NCI-H526 treated with DMSO at 0.1 percent for 48 hours (cell line): ENCODE results near the gene PDLIM3.
"Not testable (repeated sequence)": the region's sequence is repeated elsewhere in the genome, so short reads cannot be mapped to it uniquely, and the experiment has no call there.

Experiments
- DNase-seq: peaks from one replicate; lab custom pipeline; 2025; lab: John Stamatoyannopoulos, UW

PDLIM3 gene

DNA sequence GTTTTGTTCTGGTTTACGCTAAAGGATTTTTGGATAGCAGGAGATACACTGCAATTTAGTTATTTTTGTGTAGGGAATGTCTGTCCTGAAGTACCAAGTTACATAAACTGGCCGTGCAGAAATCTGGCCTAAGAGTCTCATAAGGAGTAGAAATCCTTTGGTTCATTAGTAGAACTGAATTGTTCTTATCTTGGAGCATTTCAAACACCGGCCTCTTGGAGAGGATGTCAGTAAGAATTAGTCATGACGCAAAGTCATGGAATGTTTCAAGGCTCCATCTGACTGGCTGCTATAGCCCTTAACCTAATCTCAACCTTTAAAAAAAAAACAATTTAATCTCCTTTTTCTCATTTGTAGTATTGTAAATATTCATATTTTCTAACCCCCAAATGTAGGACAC lies 15.2 kb downstream of the PDLIM3 start:
- no peak for DNase-seq

DNA sequence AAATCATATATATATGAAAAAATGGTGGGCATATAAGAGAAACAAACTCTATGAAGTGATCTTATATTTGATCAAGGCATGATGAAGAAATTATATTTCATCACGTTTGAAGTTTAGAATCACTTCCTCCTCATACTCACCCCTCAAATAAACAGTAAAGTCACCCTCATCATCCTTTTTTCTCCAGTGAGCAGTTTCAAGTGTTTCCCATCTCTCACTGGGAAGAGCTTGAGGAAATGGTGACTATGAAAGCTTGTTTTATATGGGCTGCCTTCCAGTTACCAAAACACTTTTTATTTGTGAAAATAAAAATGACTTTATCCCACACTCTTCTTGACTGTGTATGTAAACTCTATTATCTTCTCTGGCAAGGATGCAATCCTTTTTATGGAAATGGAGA lies 16.8 kb downstream of the PDLIM3 start:
- DNase-seq, result no peak

DNA sequence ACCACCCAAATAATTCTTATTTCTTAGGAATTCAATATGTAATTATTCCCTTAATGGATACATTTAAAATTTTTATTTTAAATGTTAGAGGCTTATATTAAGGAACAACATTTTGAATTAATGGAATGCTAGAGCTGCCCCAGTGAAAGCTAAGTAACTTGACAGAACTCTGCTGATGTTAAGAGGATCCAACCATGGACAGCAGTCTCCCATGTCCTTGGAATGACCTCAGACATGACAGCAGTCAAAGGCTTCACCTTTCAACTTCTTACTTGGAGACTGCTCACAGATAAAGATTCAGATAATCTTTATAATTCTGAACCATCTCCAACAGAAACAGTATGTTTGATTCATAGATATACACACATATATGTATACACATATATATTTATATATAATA lies 17.2 kb downstream of the PDLIM3 start:
- DNase-seq, result no peak

DNA sequence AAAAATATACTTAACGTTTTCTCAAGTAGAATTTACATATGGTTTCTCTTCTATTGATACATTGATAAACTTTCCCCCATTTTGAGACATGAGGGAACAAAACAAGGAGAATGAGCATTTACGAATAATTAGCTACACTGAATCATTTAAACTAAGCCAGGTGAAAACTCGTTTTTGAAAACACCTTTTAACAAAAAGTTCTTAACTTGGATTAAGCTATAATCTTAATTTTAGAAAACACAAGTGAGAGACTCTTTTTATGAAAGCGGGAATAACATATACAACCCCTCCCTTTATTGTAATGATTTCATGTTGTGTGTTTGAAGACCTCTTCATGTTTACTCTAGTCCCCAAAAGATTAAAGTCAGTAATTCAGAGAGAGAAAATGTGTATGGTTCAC lies 20.1 kb downstream of the PDLIM3 start:
- DNase-seq, result no peak

DNA sequence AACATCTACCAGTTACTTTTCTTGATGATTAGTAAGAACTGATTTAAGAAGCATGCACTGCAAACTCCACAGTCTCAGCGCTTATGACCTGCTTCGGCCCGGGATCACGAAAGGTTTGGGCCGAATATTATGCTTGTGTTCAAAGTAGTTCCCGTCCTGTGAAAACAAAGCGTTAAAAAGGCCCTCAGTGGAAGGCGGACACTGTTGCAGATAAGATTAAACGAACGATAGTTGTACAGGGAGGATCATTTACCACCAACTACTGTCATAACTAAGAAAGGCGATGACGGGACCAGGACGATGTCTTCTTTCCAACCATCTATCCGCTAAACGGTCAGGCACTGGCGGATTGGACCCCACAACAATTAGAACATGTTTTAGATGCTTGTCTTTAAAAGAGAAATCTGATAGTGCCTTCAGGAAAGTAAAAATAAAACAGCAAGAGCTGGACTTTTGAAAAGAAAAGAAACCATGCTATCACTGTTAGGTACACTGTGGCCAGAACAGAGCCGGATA lies 21.1 kb downstream of the PDLIM3 start:
- no peak for DNase-seq

DNA sequence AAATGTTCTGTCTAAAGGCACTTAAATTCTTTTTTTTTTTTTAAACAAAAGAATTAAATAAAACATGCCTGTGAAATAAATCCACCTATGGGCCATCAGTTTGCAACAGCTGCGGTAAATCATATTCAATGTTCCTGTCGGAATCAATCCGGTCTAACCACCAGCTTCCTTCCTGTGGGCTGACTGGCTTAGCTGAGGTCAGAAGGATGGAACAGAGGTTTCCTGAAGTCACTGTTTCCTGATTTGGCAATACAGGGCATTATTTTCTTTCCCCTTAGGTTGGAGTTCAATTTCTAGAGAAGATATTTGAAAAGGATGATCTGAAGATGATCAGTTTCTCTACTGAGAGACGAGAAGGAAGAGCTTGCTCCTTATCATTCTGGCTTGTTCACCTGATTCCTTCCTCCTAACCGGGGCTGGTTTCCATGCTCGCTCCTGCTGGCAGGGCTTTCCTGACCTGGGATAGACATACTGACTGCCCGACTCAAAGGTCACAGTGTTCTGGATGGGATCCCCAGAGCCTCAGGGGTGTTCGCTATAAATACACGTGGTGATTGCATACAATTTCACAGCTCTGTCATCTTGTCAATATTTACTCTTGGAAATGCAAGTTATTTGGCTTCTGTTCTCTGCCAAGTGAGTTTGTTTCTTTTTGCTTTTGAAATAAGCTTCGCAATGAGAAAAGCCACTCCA lies 21.7 kb downstream of the PDLIM3 start:
- no peak for DNase-seq

DNA sequence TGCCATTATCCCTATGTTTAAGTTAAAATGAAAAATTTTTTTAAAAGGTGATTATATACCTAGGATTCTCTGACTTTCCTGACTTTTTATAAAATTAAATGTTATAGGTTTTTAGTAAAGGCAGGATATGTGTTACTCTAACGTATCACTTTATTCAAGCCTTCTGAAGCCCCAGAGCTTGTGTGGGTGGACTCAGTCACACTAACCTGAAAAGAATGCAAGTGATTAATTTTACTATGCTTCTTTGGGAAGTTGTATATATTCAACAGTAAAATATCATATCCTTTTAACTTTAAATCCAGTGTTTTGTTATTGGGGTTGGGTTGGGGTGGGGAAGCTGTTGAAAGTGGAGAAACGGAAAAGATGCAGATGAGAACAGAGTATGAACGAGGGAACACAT lies 22.8 kb downstream of the PDLIM3 start:
- no peak for DNase-seq

DNA sequence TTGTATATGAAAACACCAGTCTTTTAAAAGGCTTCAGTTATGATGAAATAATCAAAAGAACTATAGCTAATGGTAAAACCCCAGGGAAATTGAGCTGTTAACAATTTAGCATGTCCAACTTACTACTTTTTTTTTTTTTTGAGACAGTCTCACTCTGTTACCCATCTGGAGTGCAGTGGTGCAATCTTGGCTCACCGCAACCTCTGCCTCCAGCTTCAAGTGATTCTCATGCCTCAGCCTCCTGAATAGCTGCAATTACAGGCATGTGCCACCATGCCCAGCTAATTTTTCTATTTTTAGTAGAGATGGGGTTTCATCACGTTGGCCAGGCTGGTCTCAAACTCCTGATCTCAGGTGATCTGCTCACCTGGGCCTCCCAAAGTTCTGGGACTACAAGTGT lies 24.1 kb downstream of the PDLIM3 start:
- not testable (repeated sequence) for DNase-seq

DNA sequence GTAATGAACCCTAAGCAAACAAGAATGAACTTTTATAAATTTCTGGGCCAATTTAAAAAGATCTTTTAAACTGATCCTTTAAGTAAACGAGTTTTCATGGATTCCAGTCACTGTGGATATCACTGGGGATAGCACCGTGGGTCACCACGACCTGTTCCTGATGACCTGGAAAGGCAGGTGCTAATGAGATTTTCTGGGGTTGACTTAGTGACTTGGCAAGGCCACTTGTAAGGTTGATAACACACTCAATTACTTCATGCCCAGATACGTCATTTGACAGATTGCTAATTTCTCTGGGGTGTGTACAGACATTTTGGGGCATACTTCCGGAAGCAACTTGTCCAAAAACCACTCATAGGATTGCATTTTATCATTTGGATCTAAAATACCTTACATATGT lies 24.5 kb downstream of the PDLIM3 start:
- no peak for DNase-seq

DNA sequence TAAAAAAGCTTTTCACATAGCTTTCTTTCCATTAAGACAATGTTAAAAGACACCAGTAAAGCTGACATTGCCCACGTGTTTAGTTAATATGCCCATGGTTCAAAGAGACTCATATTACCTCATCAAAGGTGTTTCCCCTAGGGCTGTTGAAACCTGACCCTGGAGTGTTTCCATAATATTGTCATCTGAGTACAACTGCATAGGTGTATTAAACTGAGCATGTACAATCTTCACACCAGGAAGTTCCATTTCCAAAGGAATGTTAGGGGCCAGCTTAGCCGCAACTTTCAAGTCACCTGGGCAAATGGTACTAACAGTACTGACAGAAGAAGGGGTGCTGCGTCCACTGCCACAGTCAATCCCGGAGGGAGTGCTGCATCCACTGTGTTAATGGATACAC lies 27.1 kb downstream of the PDLIM3 start:
- DNase-seq, result peak; percentile 44

DNA sequence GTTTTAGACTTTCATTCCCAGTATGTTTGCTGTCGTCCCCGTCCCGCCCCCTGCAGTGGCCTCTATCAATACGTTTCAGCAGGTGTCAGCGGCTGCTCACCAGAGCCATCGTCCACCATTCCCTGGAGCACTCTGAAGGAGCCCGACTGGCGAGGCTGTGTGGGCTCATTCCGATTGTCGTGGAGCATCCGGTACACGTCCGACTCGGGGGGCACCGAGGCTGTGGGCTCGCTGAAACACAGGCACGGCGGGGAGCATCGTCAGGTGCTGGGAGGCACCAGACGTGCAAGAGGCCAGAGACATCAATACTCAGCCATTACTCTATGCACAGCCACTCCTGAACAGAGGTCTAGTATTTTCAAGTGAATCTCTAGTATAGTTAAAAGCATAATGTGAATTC lies 28.9 kb downstream of the PDLIM3 start:
- DNase-seq, result no peak

DNA sequence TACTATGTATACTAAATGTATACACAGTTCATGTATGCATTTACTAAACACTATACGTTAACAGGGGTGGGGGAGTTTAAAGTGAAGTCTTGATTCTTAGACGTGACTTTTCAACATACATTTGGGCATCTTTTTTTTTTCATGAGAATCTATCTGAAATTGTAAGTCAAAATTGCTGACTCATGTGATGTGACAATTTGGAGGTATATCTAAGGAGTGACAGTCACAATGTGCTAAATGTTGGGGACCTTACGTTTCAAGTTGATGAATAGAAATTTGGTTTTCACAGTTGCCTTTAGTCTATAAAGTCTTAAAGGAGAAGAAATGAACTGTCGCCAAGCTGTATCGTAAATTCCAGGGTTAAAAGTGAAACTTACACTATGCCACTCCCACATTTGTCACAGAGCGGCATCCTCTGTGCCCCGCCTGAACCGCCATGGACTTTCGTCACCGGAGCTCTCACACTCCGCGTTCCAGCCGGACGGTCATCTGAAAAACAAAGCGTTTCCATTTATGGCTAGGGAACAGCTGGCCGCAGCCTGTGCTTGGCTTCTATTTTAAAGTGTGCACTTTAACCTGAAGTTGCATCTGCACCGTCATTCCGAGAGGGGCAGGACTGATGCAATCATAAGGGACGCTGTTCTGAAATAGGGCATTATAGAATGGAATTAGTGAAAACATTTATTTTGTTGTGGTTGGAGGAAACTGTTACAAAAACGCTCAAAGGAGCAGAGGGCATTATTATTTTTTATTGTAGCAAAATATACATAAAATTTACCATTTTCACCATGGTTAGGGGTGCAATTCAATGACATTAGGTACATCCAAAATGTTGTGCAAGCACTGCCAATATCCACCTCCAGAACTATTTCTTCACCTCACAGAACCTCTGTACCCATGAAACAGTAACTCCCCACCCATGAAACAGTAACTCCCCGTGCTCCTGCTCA lies 30.9 kb downstream of the PDLIM3 start:
- DNase-seq, result peak; percentile 10

DNA sequence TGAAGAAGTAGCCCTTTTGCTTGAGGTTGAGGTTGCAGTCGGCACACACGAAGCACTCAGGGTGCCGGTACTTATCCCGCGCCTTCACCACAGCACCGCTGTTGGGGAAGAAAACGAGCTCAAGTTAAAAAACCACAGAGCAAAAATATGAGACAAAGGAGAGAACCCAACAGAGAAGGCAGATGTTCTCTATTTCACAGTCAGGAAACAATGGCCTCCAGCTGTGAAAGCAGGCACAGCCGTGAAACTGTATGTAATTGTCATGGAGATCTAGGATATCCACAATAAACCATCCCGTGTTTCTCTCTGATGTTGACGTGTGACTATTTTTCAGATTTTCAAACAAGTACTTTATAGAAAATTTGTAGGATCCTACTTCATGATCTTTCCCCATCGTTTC lies 32.9 kb downstream of the PDLIM3 start:
- no peak for DNase-seq

DNA sequence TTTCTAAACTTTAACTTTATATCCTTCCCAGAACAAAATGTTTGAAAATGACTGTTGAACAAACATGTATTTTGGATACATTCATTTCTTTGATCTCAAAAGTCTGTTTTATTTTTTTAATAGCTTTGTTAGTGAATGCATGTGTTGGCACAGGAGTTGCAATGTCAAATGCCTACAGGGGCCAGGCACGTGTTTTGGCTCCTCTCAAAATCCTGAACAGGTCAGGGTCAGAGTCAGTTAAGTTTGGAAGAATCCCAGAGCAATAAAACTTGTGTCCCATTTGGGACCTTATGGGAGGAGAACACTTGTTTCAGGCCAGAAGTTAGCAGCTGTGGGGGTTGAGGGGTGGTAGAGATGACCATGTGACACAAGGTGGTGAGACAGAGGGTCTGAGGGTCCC lies 34.7 kb downstream of the PDLIM3 start:
- DNase-seq, result no peak

DNA sequence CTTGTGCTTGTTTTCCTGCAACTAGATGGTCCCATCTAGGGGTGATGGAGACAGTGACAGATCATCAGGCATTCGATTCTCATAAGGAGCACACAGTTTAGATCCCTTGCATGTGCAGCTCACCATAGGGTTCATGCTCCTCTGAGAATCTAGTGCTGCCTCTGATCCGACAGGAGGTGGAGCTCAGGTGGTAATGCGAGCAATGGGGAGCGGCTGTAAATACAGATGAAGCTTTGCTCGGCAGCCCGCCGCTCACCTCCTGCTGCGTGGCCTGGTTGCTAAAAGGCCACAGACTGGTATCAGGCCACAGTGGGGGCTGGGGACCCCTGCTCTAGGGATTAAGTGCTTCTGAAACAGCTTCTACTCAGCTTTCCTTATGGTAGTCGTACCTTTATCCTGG lies 35.3 kb downstream of the PDLIM3 start:
- no peak for DNase-seq

DNA sequence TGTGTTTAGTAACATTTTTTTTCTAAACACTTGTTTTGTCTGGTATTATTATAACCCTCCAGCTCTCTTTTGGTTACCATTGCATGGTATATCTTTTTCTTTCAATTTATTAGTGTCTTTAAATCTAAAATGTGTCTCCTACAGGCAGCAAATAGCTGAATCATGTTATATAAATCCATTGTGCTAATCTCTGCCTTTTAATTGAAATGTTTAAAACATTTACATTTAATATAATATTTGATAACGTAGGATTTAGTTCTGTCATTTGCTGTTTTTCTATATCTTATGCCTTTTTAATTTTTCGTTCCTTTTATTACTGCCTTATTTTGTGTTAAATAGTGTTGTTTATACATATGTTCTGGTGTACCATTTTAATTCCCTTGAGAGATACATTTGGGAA lies 46.7 kb downstream of the PDLIM3 start:
- no peak for DNase-seq

DNA sequence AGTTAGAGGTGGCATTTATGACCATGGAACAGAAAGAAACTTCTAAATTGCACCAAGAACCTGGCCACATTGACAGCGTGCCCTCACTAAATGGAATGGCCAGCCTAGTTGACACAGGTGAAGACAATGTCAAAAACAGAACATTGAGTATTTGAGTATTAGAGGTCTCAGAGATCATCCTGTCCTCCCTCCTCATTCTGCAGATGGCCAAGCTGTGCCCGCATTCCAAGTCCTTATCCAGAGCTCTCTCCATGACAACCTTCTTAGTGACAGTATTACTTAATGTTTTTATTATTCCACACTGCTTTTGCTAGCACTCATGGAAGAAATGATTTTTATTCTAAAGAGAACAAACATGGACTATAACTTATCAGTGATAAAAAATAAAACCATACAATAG lies 53.9 kb downstream of the PDLIM3 start:
- DNase-seq, result no peak

DNA sequence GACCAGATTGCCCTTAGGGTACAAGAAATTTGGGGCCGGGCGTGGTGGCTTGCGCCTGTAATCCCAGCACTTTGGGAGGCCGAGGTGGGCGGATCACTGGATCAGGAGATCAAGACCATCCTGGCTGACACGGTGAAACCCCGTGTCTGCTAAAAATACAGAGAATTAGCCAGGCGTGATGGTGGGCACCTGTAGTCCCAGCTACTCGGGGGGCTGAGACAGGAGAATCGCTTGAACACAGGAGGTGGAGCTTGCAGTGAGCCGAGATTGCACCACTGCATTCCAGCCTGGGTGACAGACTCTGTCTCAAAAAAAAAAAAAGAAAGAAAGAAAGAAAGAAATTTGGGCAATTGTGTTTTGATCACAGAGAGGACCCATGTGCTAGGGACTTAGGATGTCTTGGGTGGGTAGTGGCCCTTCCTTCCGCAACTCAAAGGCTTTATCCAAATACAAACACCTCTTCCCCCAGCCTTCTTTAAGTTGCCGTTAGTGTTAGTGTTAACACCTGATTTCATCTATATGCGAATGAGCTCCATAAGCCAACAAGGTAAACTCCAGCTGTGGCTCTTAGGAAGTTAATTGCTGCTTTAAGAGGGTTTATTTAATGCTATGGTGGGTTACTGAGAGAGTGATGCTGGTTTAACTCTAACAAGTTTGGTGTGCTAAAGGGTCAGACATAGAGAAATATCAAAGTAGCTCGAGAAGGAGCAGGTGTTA lies 55.1 kb downstream of the PDLIM3 start:
- DNase-seq, result no peak

DNA sequence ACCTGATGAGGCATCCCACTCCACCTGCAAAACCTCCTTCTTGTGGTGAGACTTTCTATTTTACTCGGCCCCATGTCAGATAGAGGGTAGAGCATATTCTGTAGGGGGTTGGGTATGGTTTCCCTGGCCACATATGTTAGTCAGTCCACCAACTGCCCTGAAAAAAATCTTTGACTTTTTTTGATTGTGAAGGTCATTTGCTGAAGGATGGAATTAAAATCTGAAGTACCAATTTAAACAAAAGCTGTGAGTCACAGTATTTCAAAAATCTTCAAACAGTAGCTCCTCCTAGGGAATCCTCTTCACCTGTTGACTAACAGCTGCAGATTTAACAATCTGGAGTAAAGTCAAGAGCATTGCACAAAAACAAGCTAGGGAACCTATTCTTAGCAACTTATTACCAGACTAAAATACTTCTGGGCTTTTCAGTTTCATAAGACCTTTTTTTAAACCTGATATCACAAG lies 55.8 kb downstream of the PDLIM3 start:
- no peak for DNase-seq

DNA sequence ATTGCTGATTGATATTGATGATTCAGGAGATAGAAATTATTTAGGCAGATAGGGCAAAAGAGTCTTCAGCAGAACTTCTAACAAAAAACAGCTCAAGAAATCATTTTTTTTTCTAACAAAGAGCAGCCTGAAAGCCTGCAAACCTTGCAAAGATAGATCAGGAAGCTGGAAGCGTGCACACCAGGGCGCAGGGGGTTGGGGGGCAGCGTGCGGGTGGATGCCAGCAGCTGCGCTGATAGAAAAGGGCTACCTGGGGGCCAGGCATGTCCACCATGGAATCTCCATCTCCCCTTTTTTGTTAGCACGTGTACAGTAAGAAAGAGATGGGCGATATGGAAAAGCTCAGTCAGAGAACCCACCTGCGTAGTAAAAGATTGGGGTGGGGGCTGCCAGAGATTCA lies 62.1 kb downstream of the PDLIM3 start:
- no peak for DNase-seq

DNA sequence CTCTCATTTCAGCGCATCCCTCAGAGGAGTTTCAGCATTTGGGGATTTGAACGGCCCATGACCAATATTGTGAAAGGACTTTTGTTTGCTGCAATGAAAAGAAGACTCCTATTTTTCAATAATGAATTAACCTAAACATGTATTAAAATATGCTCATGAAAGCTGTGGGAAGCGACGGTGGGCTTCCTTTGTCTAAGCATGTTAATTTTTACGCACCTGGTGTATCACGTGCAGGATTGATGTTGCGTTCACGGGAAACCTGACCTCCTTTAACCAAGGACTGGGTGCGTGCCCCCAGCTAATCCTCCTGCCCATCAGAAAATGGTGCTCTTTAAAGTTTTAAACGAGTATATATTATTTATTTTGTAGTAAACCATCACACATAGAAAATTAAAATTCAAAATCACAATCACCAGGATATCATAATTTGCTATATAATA lies 63.2 kb downstream of the PDLIM3 start:
- DNase-seq, result no peak
